Panc1 (cell line): ENCODE measurements around the gene SGCA. TPM values are rescaled to one million over a fixed set of nuclear protein-coding genes. Genes with fewer than 3 reads are reported as not detected.

Experiments used
- ATAC-seq: fragments of 200-7000 bp; cut with Tn5 transposase; 2 replicates; pipeline ENCODE4 v1.9.1; 2020; ENCODE audit warnings: mild to moderate bottlenecking, moderate library complexity
- BruUV-seq: library from RNA; stranded (reverse); fragments of 400-500 nt; replicated peaks from 2 replicates; lab custom pipeline; 2021; lab: Mats Ljungman, UMichigan
- CTCF ChIA-PET: fragments of 300-600 bp; sonication (Branson Sonifier 250); formaldehyde crosslinking; loops from one replicate; lab custom pipeline; 2022; ENCODE audit warnings: antibody characterized with exemption; lab: Charles Lee
- POLR2A ChIA-PET: fragments of 300-600 bp; sonication (Branson Sonifier 250); formaldehyde crosslinking; loops from one replicate; lab custom pipeline; 2022; ENCODE audit warnings: antibody characterized with exemption; lab: Charles Lee
- DNase-seq: peaks from one replicate; pipeline ENCODE4 v3.0.0-alpha.2; 2010; ENCODE audit warnings: low read depth, low spot score
- H3K27ac ChIP-seq: 2 replicates; pipeline ENCODE4 v1.5.1; 2011; ENCODE audit warnings: mild to moderate bottlenecking, low read length, inconsistent platforms
- H3K27me3 ChIP-seq: fragments of 200-500 bp; sonication (Bioruptor generic); 2 replicates; pipeline ENCODE4 v1.6.0; 2014; ENCODE audit warnings: low read length, inconsistent platforms; ENCODE audit not compliant: control insufficient read depth, insufficient read depth
- H3K36me3 ChIP-seq: fragments of 200-500 bp; sonication (Bioruptor generic); 2 replicates; pipeline ENCODE4 v1.5.1; 2014; ENCODE audit warnings: inconsistent platforms, mild to moderate bottlenecking, low read length, moderate library complexity; ENCODE audit not compliant: control insufficient read depth, insufficient read depth
- H3K4me1 ChIP-seq: 2 replicates; pipeline ENCODE4 v1.5.1; 2011; ENCODE audit warnings: inconsistent platforms, mild to moderate bottlenecking, low read length, moderate library complexity; ENCODE audit not compliant: control insufficient read depth, insufficient read depth
- H3K4me3 ChIP-seq, 2 experiments: 2 replicates each; pipeline ENCODE4 v1.5.1; 2011 to 2012; ENCODE audit warnings: low read depth in 2 of 2, low read length in 2 of 2, mild to moderate bottlenecking in 2 of 2, inconsistent platforms in 1 of 2, moderate library complexity in 1 of 2
- H3K9me3 ChIP-seq: fragments of 200-500 bp; sonication (Bioruptor generic); 2 replicates; pipeline ENCODE4 v1.5.1; 2014; ENCODE audit warnings: low read depth, mild to moderate bottlenecking, inconsistent platforms, low read length, moderate library complexity; ENCODE audit not compliant: control insufficient read depth, insufficient read depth
- CTCF ChIP-seq: fragments of 450-650 bp; IDR thresholded peaks from 2 replicates; pipeline ENCODE4 v1.5.1; 2017; ENCODE audit warnings: mild to moderate bottlenecking
- POLR2AphosphoS5 ChIP-seq: IDR thresholded peaks from 2 replicates; pipeline ENCODE4 v1.6.1; 2012; ENCODE audit warnings: mild to moderate bottlenecking, low read depth, low read length, moderate library complexity
- REST ChIP-seq, 2 experiments: IDR thresholded peaks; 2 replicates each; pipeline ENCODE4 v1.6.1; 2011 to 2012; ENCODE audit warnings: low read depth in 2 of 2, control low read depth in 1 of 2, low read length in 1 of 2, mild to moderate bottlenecking in 1 of 2, moderate library complexity in 1 of 2; ENCODE audit not compliant: insufficient read depth in 1 of 2
- SIN3A ChIP-seq: IDR thresholded peaks from 2 replicates; pipeline ENCODE4 v1.6.1; 2012; ENCODE audit warnings: low read depth, mild to moderate bottlenecking, low read length, moderate library complexity, borderline replicate concordance; ENCODE audit not compliant: insufficient read depth
- TCF7L2 ChIP-seq: IDR thresholded peaks from 2 replicates; pipeline ENCODE4 v1.6.1; 2011; ENCODE audit warnings: mild to moderate bottlenecking, low read depth, low read length, inconsistent platforms
- in situ Hi-C: cut with HindIII; loops from 2 replicates; pipeline ENCODE4 v1.10.0; 2016; ENCODE audit warnings: low sequenced_read_pairs, low pct_unique_long_range_greater_than_20kb
- intact Hi-C: fragments of 100-400 bp; cut with micrococcal nuclease; formaldehyde crosslinking; loops from one replicate; pipeline ENCODE4 v1.10.0; 2022; ENCODE audit not compliant: unreplicated experiment
- total RNA-seq: library from RNA; stranded (reverse); gene quantifications from one replicate; pipeline ENCODE4 v1.2.1, GENCODE V29; 2021; ENCODE audit not compliant: unreplicated experiment

Gene SGCA
- total RNA-seq, 1 experiment from 2014 or later, result not detected

GRCh38 chr17:50206604-50207293 lies 40.9 kb downstream of the SGCA start:
- ChIA-PET CTCF (interaction anchor here (0.7 to 1.0 kb wide), 5 partner anchors 8 to 92 kb away, joined by 4 to 13 read pairs (median 8); no protein-coding TSS in a partner anchor), POLR2A (no interaction called here)
- H3K4me1 ChIP-seq, result peaks cover 19% of the 10 kb centered on the region
- ATAC-seq, result no peak
- TF ChIP-seq POLR2AphosphoS5, result no peak
- TF ChIP-seq CTCF, result no peak
- TF ChIP-seq TCF7L2, result no peak
- no peak for TF ChIP-seq SIN3A
- H3K27ac ChIP-seq, result no peak overlapping the region
- in situ Hi-C loops, result loop anchor here (10.0 kb wide), 1 partner anchor 48 kb away; no protein-coding TSS in a partner anchor
- BruUV-seq, result no TSS peak
- H3K9me3 ChIP-seq, result no peaks in the 10 kb centered on the region
- H3K4me3 ChIP-seq, result no peak overlapping the region
- 0 out of 2 replicates have a peak, but pooled peaks cover 2% of the 10 kb centered on the region for H3K27me3 ChIP-seq
- intact Hi-C loops, result no loop called here
- H3K36me3 ChIP-seq, result no peaks in the 10 kb centered on the region
- no peak for DNase-seq

- TF ChIP-seq CTCF, result no peak
- no TSS peak for BruUV-seq
- Histone ChIP-seq H3K27ac (no peak overlapping the region), H3K4me1 (peaks cover 20% of the 10 kb centered on the region), H3K27me3 (no peaks in the 10 kb centered on the region), H3K4me3 (no peak overlapping the region), H3K9me3 (no peaks in the 10 kb centered on the region), H3K36me3 (no peaks in the 10 kb centered on the region)
- DNase-seq, result no peak
- in situ Hi-C loops, result loop anchor here (10.0 kb wide), 1 partner anchor 47 kb away; no protein-coding TSS in a partner anchor
- ATAC-seq, result no peak
- intact Hi-C loops, result no loop called here
- ChIA-PET CTCF (interaction anchor here (0.8 to 1.0 kb wide), 3 partner anchors 16 to 91 kb away, joined by 5 to 13 read pairs (median 11); no protein-coding TSS in a partner anchor), POLR2A (no interaction called here)
Measured at GRCh38 chr17:50207315-50207714, 41.5 kb downstream of the SGCA start.

- in situ Hi-C loops, result loop anchor here (10.0 kb wide), 1 partner anchor 47 kb away; no protein-coding TSS in a partner anchor
- H3K27me3 ChIP-seq, result no peaks in the 10 kb centered on the region
- no peak for DNase-seq
- H3K4me1 ChIP-seq, result peaks cover 20% of the 10 kb centered on the region
- H3K9me3 ChIP-seq, result no peaks in the 10 kb centered on the region
- TF ChIP-seq CTCF (no peak), TCF7L2 (no peak), REST (IDR thresholded peaks at IDR 0.05; ENCODE audit: insufficient read depth in 1 of 2, low read depth in 2 of 2, low read length in 1 of 2) (no peak), POLR2AphosphoS5 (no peak), SIN3A (no peak)
- no peak overlapping the region for H3K27ac ChIP-seq
- ChIA-PET POLR2A (no interaction called here), CTCF (interaction anchor here (0.8 to 1.0 kb wide), 3 partner anchors 17 to 90 kb away, joined by 5 to 13 read pairs (median 11); no protein-coding TSS in a partner anchor)
- no peak for ATAC-seq
- BruUV-seq, result no TSS peak
- no peak overlapping the region for H3K4me3 ChIP-seq
- no peaks in the 10 kb centered on the region for H3K36me3 ChIP-seq
- intact Hi-C loops, result no loop called here
Measured at GRCh38 chr17:50207792-50208567, 42.2 kb downstream of the SGCA start.
